ENCODE results near the gene RFX4. TPM values are rescaled to one million over a fixed set of nuclear protein-coding genes. Genes with fewer than 3 reads are reported as not detected.

Gene RFX4
- total and polyA plus RNA-seq, 2 of the 8 experiments (the other 6 are each of a cell fraction or from before 2014, with no cell fraction given): 0.06 TPM; not detected in 1

DNA sequence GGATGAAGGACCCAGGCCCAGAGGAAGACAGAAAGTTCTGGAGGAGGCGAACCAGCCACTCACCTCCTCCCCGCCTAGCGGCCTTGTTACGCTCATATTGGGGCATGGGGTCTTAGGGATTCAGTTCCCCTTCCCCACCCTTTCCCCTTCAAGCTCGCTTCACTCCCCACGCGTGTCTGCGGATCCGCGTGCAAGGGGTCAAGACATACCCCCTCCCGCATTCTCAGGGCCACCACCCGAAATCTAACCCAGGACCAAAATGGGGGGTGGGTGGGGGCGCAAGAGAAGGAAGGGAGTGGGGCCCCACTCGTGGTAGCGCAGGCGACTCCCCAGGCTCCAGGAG, 584 bp upstream of the RFX4 start:
- Histone ChIP-seq H4K20me1 (replicated peaks in 1 of 2; ENCODE audit: control insufficient read depth in 1 of 2, insufficient read depth in 2 of 2, low read length in 2 of 2) (peaks cover 10 to 29% of the 10 kb centered on the region in 2 experiments), H3K18ac (ENCODE audit: extremely low read depth, low read length) (no peak overlapping the region; the same call in 1 of the 2 replicates)

More for the DNA sequence above, 584 bp upstream of the RFX4 start:
- ChIA-PET POLR2A (ENCODE audit: partially characterized antibody) (interaction anchor here (1.0 kb wide), 1 partner anchor 192 kb away, joined by 3 read pairs; the partner anchor contains the start of gene RIC8B), CTCF (ENCODE audit: partially characterized antibody) (interaction anchor here (0.8 kb wide), 1 partner anchor 241 kb away, joined by 3 read pairs; no protein-coding TSS in a partner anchor)
- H3K14ac ChIP-seq (ENCODE audit: insufficient read length): no peak overlapping the region
- no peak overlapping the region for H2BK5ac ChIP-seq (ENCODE audit: low read depth, low read length)
- H3K4me2 ChIP-seq (ENCODE audit: insufficient read depth in 1 of 2, low read depth in 2 of 2, low read length in 2 of 2): peak overlapping the region; percentile 88 to 91
- H4K5ac ChIP-seq (ENCODE audit: insufficient read length, low read depth, low read length): no peak overlapping the region
- FAIRE-seq (no peak), DNase-seq (ENCODE audit: low read depth in 1 of 2, low spot score in 2 of 2) (peak in 1 of 2 experiments; percentile 69)
- peaks cover 7 to 31% (median 18%) of the 10 kb centered on the region in 4 experiments for H3K4me1 ChIP-seq (replicated peaks in 1 of 4; ENCODE audit: control insufficient read depth in 3 of 4, insufficient read depth in 4 of 4, low read length in 3 of 4)
- H2BK15ac ChIP-seq (ENCODE audit: low read length): no peak overlapping the region
- H3K4me3 ChIP-seq (ENCODE audit: extremely low read depth in 1 of 4, insufficient read depth in 2 of 4, low read depth in 3 of 4, low read length in 4 of 4): peak overlapping the region; percentile 12 to 72 (median 34); a peak in 5 of 8 replicates
- 0 out of 2 replicates have a peak overlapping the region, but pooled peaks have one; percentile 4 for H2BK12ac ChIP-seq (ENCODE audit: low read depth, low read length)
- no peak overlapping the region; a peak in 1 of 7 replicates for H3K9ac ChIP-seq (replicated peaks in 1 of 4; ENCODE audit: extremely low read depth in 1 of 4, low read depth in 3 of 4, low read length in 3 of 4)
- H2AFZ ChIP-seq (ENCODE audit: low read length): no peak overlapping the region
- no peak overlapping the region for H4K91ac ChIP-seq (replicated peaks; ENCODE audit: insufficient read length, low read length)
- H3K56ac ChIP-seq (replicated peaks; ENCODE audit: insufficient read length, low read depth, low read length): no peak overlapping the region
- H3K23me2 ChIP-seq (ENCODE audit: low read depth, low read length): peaks cover 25% of the 10 kb centered on the region; the same call in 1 of the 2 replicates
- peaks cover 69 to 83% (median 80%) of the 10 kb centered on the region in 4 experiments for H3K27me3 ChIP-seq (replicated peaks in 1 of 4; ENCODE audit: control insufficient read depth in 3 of 4, extremely low read depth in 1 of 4, insufficient read depth in 3 of 4, low read length in 3 of 4)
- no peak overlapping the region for H3K4ac ChIP-seq (replicated peaks; ENCODE audit: insufficient read length, low read depth, low read length)
- no peaks in the 10 kb centered on the region for H3K79me2 ChIP-seq (ENCODE audit: control insufficient read depth in 1 of 2, insufficient read depth in 2 of 2, low read length in 2 of 2)
- TF ChIP-seq SIRT6 (IDR thresholded peaks at IDR 0.05; ENCODE audit: low read length) (no peak), HDAC2 (IDR thresholded peaks at IDR 0.05; ENCODE audit: borderline replicate concordance in 1 of 2, low read depth in 2 of 2, low read length in 2 of 2) (peak in 1 of 2 experiments; percentile 97; a peak in 1 of 4 replicates), BACH1 (IDR thresholded peaks at IDR 0.05; ENCODE audit: low read length) (peak; percentile 77)
- peak overlapping the region; percentile 86; the same call in 1 of the 2 replicates for H2BK20ac ChIP-seq (ENCODE audit: low read length)
- H2BK120ac ChIP-seq (replicated peaks; ENCODE audit: low read depth, low read length): no peak overlapping the region
- no peak overlapping the region for H3K27ac ChIP-seq (ENCODE audit: low read depth, low read length)
- H4K8ac ChIP-seq (ENCODE audit: extremely low read depth, insufficient read depth, low read length): no peak overlapping the region
- no peaks in the 10 kb centered on the region; a peak in 1 of 8 replicates for H3K36me3 ChIP-seq (ENCODE audit: control insufficient read depth in 2 of 4, insufficient read depth in 4 of 4, low read length in 3 of 4)
- no peaks in the 10 kb centered on the region for H3K79me1 ChIP-seq (ENCODE audit: low read depth, low read length)
- H2AK5ac ChIP-seq (ENCODE audit: low read depth, low read length): 0 out of 2 replicates have a peak overlapping the region, but pooled peaks have one; percentile 3
- H3K9me3 ChIP-seq (ENCODE audit: insufficient read depth in 2 of 2, low read depth in 1 of 2, low read length in 1 of 2): no peaks in the 10 kb centered on the region; a peak in 1 of 4 replicates
- H3K23ac ChIP-seq (ENCODE audit: insufficient read length): no peak overlapping the region
- 4% methylated on average over 11 of the region's 16 CpGs; no CpG with 5 or more reads in 1 of the 2 experiments for WGBS, 2 experiments (ENCODE audit: extremely low coverage in 1 of 2, insufficient coverage in 1 of 2, insufficient read length in 1 of 2, insufficient replicate concordance in 2 of 2, low coverage in 1 of 2, low lambda C conversion rate in 2 of 2, missing lambda C conversion rate in 1 of 2)
